ENCODE results near the gene RING1. TPM values are rescaled to one million over a fixed set of nuclear protein-coding genes. Genes with fewer than 3 reads are reported as not detected.

Gene RING1
- polyA plus RNA-seq, 1 of the 3 experiments (the other 2 are of a cell fraction) = 61.3 TPM

- Histone ChIP-seq H3F3A (replicated peaks; ENCODE audit: insufficient read depth) (peaks cover 10% of the 10 kb centered on the region), H3K4me2 (no peak overlapping the region), H3K4me3 (ENCODE audit: low read depth in 2 of 2, low read length in 1 of 2) (no peak overlapping the region), H3K79me2 (ENCODE audit: insufficient read depth) (peaks cover 50% of the 10 kb centered on the region), H3K27me3 (ENCODE audit: insufficient read depth) (no peaks in the 10 kb centered on the region), H2AFZ (ENCODE audit: low read depth) (no peak overlapping the region), H3K9me3 (no peaks in the 10 kb centered on the region), H3K9ac (no peak overlapping the region), H3K27ac (ENCODE audit: low read depth in 2 of 2, low read length in 1 of 2) (no peak overlapping the region), H3K4me1 (ENCODE audit: control insufficient read depth in 1 of 2, insufficient read depth in 2 of 2, low read depth in 1 of 2, low read length in 1 of 2) (peaks cover 9 to 33% of the 10 kb centered on the region in 2 experiments; a peak in 2 of 4 replicates), H3K36me3 (replicated peaks in 1 of 2; ENCODE audit: control insufficient read depth in 1 of 2, insufficient read depth in 2 of 2, low read length in 1 of 2) (peaks cover 25 to 45% of the 10 kb centered on the region in 2 experiments), H4K20me1 (ENCODE audit: insufficient read depth) (peaks cover 26% of the 10 kb centered on the region), H3K9me2 (no peaks in the 10 kb centered on the region)
- 74% methylated on average over 12 of the region's 12 CpGs for WGBS (ENCODE audit: low lambda C conversion rate)
- ChIA-PET CTCF (interaction anchor here (0.6 to 3.7 kb wide), 21 partner anchors 8 to 330 kb away, joined by 3 to 50 read pairs (median 5); partner anchors contain the start of gene RING1), POLR2A (interaction anchor here (0.6 to 0.9 kb wide), 2 partner anchors 52 to 79 kb away, joined by 3 read pairs; partner anchors contain the start of gene B3GALT4)
- TF ChIP-seq ELF1 (IDR thresholded peaks at IDR 0.05) (no peak), SMC3 (IDR thresholded peaks at IDR 0.05; ENCODE audit: low read depth, low read length) (peak; percentile 55), RAD21 (IDR thresholded peaks at IDR 0.05; ENCODE audit: low read length) (peak; percentile 69), CHD2 (IDR thresholded peaks at IDR 0.05; ENCODE audit: low read length, partially characterized antibody) (peak; percentile 16), CTCF (IDR thresholded peaks at IDR 0.05) (peak; percentile 69)
- peak; percentile 79 for DNase-seq
These were observed 10.8 kb upstream of the RING1 start for GRCh38 chr6:33197431-33198048.

GRCh38 chr6:33198159-33198852 is 10.0 kb upstream of the RING1 start:
- Histone ChIP-seq H3K9ac (no peak overlapping the region), H3K4me2 (peak overlapping the region; percentile 98; the same call in 1 of the 2 replicates), H3K4me3 (ENCODE audit: low read depth in 2 of 2, low read length in 1 of 2) (peak overlapping the region in 1 of 2 experiments; percentile 82; a peak in 2 of 4 replicates), H3K4me1 (ENCODE audit: control insufficient read depth in 1 of 2, insufficient read depth in 2 of 2, low read depth in 1 of 2, low read length in 1 of 2) (peaks cover 11 to 27% of the 10 kb centered on the region in 2 experiments; a peak in 2 of 4 replicates), H3K9me3 (no peaks in the 10 kb centered on the region), H3K36me3 (replicated peaks in 1 of 2; ENCODE audit: control insufficient read depth in 1 of 2, insufficient read depth in 2 of 2, low read length in 1 of 2) (peaks cover 32 to 53% of the 10 kb centered on the region in 2 experiments), H4K20me1 (ENCODE audit: insufficient read depth) (peaks cover 26% of the 10 kb centered on the region), H3K9me2 (no peaks in the 10 kb centered on the region), H3K27me3 (ENCODE audit: insufficient read depth) (no peaks in the 10 kb centered on the region), H2AFZ (ENCODE audit: low read depth) (no peak overlapping the region), H3K27ac (ENCODE audit: low read depth in 2 of 2, low read length in 1 of 2) (no peak overlapping the region), H3F3A (replicated peaks; ENCODE audit: insufficient read depth) (peaks cover 11% of the 10 kb centered on the region), H3K79me2 (ENCODE audit: insufficient read depth) (peaks cover 57% of the 10 kb centered on the region)
- 92% methylated on average over 6 of the region's 6 CpGs for WGBS (ENCODE audit: low lambda C conversion rate)
- no peak for DNase-seq
- TF ChIP-seq JUND (IDR thresholded peaks at IDR 0.05) = no peak
- TF ChIP-seq FOSL2 (IDR thresholded peaks at IDR 0.05; ENCODE audit: borderline replicate concordance, low read depth) = no peak
- TF ChIP-seq SMC3 (IDR thresholded peaks at IDR 0.05; ENCODE audit: low read depth, low read length) = no peak
- no peak for TF ChIP-seq PBX3 (IDR thresholded peaks at IDR 0.05)
- no peak for TF ChIP-seq POLR2AphosphoS5 (IDR thresholded peaks at IDR 0.05; ENCODE audit: low read depth, low read length)
- TF ChIP-seq CHD2 (IDR thresholded peaks at IDR 0.05; ENCODE audit: low read length, partially characterized antibody) = no peak
- CTCF ChIA-PET = interaction anchor here (0.7 to 3.7 kb wide), 16 partner anchors 9 to 272 kb away, joined by 3 to 50 read pairs (median 6); partner anchors contain the start of gene RING1
- POLR2A ChIA-PET = interaction anchor here (0.6 kb wide), 1 partner anchor 78 kb away, joined by 3 read pairs; the partner anchor contains the start of gene B3GALT4

All from SK-N-SH (cell line).